AG10803 (cell line): ENCODE data around the gene MMD2.
A peak's percentile ranks its signal among the peaks of the same experiment; 100 is the strongest.

ENCODE experiments used
- DNase-seq: peaks from one replicate; pipeline ENCODE4 v3.0.0; 2010; ENCODE audit warnings: low read depth
- H3K4me3 ChIP-seq: 2 replicates; pipeline ENCODE4 v1.5.1; 2011; ENCODE audit warnings: mild to moderate bottlenecking, low read length, control low read depth
- TF ChIP-seq, protein P1 (sequence below): conservative IDR thresholded peaks from 2 replicates; pipeline ENCODE4 v1.5.1; 2011; ENCODE audit warnings: mild to moderate bottlenecking, low read length, control low read depth, inconsistent platforms

Gene MMD2

DNA sequence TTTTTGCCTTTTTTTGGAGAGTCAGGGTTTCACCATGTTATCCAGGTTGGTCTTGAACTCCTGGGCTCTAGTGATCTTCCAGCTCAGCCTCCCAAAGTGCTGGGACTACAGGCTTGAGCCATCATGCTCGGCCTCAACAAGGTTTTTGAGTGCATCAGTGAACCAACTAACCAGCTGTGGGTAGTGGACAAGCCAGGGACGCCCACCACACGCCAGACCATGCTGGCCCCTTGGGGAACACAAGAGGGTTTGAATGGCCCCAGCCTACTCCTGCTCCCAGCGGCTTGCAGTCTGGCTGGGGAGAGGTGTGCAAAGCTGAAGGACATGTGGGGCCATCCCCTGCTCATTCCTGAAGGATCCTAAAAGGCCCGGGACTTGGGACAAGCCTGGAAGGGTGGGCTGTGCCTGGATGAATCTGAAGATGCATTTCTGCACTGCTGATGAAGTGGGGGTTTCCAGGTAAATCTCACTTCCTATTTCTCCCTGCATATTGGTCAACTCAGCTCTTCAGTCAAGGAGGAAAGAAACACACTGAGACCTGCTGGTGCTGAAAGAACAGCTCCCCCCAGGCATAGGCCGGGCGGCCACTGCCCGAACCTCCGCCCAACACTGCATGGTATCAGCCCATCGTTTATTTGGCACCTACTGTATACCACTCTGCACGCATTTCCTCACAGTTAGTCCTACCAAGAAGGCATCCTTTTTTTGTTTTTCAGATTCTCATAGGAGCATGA is 6.9 kb downstream of the MMD2 start:
- TF ChIP-seq, protein P1, sequence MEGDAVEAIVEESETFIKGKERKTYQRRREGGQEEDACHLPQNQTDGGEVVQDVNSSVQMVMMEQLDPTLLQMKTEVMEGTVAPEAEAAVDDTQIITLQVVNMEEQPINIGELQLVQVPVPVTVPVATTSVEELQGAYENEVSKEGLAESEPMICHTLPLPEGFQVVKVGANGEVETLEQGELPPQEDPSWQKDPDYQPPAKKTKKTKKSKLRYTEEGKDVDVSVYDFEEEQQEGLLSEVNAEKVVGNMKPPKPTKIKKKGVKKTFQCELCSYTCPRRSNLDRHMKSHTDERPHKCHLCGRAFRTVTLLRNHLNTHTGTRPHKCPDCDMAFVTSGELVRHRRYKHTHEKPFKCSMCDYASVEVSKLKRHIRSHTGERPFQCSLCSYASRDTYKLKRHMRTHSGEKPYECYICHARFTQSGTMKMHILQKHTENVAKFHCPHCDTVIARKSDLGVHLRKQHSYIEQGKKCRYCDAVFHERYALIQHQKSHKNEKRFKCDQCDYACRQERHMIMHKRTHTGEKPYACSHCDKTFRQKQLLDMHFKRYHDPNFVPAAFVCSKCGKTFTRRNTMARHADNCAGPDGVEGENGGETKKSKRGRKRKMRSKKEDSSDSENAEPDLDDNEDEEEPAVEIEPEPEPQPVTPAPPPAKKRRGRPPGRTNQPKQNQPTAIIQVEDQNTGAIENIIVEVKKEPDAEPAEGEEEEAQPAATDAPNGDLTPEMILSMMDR: no peak

DNA sequence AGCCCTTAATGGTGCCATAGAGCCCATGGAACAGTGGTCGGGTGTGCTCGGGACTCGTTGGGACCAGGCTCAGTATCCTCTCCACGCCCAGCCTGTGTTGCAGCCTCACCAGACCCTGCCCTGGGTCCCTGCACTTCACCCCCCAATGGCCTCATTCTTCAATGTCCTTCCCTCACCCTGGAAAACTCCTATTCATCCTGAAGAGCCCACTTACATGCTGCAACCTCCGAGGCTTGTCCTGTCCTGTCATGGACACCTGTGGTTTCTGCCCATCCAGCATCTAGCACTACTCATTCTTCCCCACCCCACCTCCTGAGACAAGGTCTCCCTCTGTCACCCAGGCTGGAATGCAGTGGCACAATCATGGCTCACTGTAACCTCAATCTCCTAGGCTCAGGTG is 7.7 kb downstream of the MMD2 start:
- TF ChIP-seq, protein P1: no peak
- DNase-seq: no peak
- no peak overlapping the region for H3K4me3 ChIP-seq

More for the DNA sequence above, 6.9 kb downstream of the MMD2 start:
- DNase-seq: peak; percentile 6
- H3K4me3 ChIP-seq: no peak overlapping the region

DNA sequence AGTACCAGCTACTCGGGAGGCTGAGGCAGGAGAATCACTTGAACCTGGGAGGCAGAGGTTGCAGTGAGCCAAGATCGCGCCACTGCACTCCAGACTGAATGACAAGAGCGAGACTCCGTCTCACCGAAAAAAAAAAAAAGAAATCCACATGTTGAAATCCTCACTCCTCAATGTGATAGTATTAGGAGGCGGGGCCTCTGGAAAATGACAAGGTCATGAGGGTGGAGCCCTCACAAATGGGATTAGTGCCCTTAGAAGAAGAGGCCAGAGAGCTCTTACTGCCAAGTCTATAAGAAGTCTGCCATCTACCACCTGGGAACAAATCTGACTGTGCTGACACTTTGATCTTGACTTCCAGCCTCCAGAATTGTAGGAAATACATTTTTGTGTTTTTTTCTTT is 10.6 kb downstream of the MMD2 start:
- TF ChIP-seq, protein P1: no peak
- DNase-seq: no peak
- no peak overlapping the region for H3K4me3 ChIP-seq

DNA sequence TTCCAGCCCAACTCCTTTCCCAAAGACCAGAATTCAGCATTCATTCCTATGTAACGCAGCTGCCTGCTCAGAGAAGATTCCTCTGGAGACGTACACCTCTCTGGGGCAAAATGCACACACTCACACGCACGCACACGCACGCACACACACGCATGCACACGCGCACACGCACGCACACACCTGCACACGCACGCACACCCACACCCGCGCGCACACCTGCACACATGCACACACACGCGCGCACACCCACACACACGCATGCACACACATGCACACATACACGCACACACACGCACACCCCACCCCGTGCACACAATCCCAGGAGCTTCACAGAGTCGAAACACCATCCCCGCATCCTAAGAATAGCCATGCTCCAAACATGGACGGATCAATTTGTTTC is 13.0 kb downstream of the MMD2 start:
- TF ChIP-seq, protein P1: no peak
- no peak for DNase-seq
- no peak overlapping the region for H3K4me3 ChIP-seq

DNA sequence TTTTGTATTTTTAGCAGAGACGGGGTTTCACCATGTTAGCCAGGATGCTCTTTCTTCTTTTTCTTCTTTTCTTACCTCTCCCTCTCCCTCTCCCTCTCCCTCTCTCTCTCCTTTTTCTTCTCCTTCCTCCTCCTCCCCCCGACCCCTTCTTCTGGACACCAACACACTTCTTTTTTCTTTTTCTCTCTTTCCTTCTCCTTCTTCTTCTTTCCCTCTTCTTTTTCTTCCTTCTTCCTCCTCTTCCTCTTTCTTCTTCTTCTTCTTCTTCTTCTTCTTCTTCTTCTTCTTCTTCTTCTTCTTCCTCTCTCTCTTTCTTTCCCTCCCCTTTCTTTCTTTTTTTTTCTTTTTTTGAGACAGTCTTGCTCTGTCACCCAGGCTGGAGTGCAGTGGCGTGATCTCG is 14.0 kb downstream of the MMD2 start:
- H3K4me3 ChIP-seq: no peak overlapping the region
- TF ChIP-seq, protein P1: no peak
- DNase-seq: no peak

DNA sequence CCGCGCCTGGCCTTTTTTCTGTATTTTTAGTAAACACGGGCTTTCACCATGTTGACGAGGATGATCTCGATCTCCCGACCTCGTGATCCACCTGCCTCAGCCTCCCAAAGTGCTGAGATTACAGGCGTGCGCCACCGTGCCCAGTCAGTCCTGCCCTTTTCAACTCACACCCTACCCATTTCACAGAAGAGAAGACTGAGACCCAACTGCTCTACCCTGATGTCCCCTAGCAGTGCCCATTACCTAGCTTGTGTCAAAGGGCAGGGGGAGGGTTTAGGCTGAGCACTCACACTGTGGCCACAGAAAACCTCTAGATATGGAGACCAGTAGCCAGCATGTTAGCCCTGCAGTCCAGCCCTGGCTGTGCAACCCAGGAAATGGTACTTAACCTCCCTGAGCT is 15.7 kb downstream of the MMD2 start:
- no peak overlapping the region for H3K4me3 ChIP-seq
- TF ChIP-seq, protein P1: no peak
- no peak for DNase-seq

DNA sequence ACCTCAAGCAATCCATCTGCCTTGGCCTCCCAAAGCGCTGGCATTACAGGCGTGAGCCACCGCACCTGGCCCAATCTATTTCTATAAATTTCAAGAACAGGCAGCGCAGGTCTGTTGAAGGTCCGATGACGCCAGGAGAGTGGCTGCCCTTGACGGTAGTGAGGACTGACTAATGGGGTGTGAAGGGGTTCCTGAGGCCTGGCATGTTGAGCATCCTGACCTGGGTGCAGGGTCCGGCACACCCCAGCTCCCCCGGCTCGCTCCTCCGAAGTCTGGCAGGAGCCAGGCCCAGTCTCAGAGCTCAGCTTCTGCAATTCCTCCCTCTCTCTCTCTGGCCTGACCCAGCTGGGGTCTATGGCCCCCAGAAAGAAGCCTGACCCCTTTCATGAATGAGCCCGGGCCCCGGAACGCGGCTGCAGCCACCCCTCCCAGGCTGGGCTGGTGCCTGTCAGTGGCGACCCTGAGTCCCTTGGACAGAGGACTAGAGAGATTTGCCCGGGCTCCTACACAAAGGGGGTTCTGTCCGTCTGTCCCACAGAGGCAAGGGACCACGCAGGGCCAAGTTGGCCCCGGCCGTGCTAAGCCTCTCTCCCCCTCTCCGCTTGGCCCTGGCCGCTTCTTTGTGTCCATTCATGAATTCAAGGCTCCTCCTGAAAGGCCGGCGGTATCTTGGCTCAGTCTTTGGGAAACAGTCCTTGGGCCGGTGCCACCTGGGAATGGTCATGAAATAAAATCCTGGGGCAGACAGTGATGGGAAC is 18.8 kb downstream of the MMD2 start:
- TF ChIP-seq, protein P1: no peak
- DNase-seq: no peak
- H3K4me3 ChIP-seq: no peak overlapping the region
